RCC 7860 (cell line): Measurements from ENCODE around the gene DHX36.
A peak's percentile ranks its signal among the peaks of the same experiment; 100 is the strongest.

Experiments
- DNase-seq: peaks from one replicate; pipeline ENCODE4 v3.0.0-alpha.2; 2015; ENCODE audit warnings: low spot score
- FAIRE-seq: peaks from 2 replicates; lab custom pipeline; 2012; peaks lifted over from hg19 to GRCh38; lab: Jason Lieb, UNC

Gene DHX36, protein sequence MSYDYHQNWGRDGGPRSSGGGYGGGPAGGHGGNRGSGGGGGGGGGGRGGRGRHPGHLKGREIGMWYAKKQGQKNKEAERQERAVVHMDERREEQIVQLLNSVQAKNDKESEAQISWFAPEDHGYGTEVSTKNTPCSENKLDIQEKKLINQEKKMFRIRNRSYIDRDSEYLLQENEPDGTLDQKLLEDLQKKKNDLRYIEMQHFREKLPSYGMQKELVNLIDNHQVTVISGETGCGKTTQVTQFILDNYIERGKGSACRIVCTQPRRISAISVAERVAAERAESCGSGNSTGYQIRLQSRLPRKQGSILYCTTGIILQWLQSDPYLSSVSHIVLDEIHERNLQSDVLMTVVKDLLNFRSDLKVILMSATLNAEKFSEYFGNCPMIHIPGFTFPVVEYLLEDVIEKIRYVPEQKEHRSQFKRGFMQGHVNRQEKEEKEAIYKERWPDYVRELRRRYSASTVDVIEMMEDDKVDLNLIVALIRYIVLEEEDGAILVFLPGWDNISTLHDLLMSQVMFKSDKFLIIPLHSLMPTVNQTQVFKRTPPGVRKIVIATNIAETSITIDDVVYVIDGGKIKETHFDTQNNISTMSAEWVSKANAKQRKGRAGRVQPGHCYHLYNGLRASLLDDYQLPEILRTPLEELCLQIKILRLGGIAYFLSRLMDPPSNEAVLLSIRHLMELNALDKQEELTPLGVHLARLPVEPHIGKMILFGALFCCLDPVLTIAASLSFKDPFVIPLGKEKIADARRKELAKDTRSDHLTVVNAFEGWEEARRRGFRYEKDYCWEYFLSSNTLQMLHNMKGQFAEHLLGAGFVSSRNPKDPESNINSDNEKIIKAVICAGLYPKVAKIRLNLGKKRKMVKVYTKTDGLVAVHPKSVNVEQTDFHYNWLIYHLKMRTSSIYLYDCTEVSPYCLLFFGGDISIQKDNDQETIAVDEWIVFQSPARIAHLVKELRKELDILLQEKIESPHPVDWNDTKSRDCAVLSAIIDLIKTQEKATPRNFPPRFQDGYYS

DNA sequence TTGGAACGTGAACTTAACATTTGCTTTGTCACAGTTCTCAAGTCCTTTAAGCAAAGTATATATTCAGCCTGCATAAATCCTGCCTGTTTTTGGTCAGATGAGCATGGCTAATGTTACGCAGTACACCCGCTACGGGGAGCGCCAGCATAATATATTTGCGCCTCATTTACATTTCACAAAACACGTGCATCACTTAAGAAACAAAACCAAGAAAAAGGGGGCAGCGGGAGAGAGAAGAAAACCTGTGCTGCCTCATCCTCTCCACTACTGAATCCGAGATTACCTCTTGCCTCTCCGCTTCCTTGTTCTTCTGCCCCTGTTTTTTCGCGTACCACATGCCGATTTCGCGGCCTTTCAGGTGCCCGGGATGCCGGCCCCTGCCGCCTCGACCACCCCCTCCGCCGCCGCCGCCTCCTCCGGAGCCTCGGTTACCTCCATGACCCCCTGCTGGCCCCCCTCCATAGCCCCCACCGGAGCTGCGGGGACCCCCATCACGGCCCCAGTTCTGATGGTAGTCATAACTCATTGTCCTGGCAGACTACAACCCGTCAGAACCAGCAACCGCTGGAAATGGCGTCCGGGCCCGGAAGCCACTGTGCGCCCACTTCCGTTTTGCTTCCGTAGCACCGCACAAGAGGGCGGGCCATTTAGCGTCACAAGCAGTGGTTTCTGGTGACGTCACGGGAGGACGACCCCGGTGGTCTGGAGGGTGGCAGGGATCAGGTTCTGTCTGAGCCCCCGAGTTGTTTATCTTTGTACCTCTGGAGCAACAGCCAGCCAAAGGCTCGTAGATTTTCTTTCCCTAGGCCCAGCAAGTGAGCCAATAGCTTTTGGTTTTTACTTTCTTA lies at the start of gene DHX36:
Gene DHX36, minus strand, starts transcription at position 597 of the 848 bp plus-strand sequence. Its CDS starts 71 bp downstream, at position 526.
- DNase-seq (peak; percentile 65), FAIRE-seq (no peak)

DNA sequence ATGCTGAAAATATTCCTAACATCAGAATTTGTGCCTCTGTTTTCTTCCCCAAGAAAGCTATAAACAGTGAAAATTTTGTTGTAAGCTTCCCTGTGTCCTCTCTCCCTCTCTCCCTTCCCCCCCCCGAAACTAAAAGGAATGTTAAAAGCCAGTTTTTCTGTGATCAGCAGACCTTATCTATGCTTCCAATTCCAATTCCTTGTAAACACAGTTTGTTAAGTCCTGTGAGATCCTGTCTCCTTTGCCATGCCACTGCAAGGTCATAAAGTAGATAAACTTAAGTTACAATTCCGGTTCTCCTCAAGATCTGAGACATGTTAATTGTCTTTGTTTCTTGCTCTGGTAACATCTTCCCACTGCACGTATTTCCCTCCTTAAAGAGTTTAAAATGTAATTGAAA lies 42.9 kb upstream of the DHX36 start:
- no peak for DNase-seq
- FAIRE-seq = no peak

DNA sequence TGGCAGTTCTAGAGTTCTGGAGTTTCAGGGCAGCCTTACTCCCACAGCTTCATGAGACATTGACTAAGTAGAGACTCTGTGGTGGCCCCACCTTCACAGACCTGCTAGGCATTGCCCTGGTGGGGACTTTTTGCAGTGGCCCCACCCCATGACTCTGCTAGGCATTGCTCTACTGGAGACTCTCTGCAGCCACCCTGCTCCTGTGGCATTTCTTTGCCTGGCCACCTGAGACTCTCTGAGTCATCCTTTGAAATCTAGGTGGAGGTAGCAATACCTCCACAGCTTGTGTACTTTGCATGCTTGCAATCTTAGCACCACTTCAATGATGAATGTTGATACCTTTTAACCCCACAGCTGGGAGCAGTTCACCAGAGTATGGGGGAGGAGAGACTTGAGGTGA lies 40.6 kb upstream of the DHX36 start:
- FAIRE-seq (no peak), DNase-seq (no peak)

DNA sequence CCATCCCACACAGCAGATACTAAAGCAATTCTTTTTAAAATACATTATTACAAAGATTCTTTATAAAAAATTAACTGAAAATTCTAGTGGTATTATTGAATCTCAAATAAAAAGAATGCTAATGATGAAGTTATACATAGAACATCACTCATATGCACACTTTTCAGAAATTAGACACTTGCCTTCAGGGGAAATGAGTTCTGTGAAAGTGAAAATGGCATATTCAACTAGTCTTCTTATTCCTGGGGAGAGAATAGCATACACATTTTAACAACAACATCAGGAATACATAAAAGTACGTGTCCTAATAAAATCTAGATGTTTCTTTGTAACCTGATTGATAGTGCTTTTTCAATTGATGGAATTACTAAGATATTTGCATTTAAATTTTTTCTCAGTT lies 36.8 kb upstream of the DHX36 start:
- no peak for FAIRE-seq
- DNase-seq = no peak

DNA sequence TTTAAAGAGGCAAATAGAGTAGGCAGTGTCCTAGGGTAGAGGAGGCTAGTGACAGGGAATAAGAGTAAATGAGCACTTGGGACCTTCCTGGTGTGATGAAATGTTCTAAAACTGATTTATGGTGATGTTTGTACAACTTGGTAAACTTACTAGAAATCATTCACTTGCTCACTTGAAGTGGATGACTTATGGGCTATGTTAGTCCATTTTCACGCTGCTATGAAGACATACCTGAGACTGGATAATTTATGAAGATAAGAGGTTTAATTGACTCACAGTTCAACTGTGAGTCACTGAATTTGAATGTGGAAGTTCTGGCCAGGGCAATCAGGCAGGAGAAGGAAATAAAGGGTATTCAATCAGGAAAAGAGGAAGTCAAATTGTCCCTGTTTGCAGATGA lies 31.7 kb upstream of the DHX36 start:
- DNase-seq = no peak
- FAIRE-seq = no peak

DNA sequence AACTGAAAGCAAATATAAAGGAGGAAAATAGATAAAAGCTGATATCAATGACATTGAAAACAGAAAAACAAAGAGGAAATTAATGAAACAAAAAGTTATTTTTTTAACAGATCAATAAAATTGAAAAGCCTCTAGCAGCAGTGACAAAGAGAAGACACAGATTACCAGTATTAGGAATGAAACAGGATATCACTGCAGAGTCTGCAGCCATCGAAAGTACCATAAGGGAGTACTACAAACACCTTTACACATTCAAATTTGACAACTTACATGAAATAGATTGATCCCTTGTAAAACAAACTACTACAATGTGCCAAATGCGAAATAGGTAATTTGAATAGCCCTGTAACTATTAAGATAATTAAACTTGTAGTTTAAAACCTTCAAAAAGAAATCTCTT lies 24.9 kb upstream of the DHX36 start:
- no peak for FAIRE-seq
- no peak for DNase-seq

DNA sequence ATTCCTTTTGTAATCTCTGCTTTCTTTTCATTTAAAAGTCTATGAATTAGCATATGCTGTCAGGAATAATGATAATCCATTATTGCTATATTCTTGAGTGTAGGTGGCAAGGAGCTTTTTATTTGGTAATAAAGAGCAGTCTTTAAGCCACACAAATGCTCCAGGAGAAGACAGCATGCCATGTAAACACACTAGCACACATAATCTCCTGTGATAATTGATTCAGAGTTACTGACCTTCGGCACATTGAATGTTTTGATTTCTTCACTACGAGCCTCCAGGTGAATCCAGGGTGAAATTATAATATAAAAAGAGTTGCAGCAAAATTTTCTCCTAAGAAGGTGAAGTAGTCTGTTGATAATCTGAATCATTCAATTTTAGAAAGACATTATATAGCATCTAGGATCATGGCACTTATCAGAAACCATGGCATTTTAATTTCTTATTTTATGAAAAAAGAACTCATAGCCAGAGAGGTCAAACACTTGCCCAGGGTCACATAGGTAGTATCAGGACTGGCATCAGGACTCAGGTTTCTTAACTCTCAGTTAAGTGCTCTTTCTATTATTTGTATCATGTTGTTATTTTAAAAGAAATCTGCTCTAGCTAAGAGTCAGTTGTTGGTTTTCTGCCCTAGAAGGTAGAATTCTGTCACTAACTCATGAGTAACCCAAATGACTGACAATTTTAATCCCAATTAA lies 21.3 kb upstream of the DHX36 start:
- FAIRE-seq (no peak), DNase-seq (no peak)

DNA sequence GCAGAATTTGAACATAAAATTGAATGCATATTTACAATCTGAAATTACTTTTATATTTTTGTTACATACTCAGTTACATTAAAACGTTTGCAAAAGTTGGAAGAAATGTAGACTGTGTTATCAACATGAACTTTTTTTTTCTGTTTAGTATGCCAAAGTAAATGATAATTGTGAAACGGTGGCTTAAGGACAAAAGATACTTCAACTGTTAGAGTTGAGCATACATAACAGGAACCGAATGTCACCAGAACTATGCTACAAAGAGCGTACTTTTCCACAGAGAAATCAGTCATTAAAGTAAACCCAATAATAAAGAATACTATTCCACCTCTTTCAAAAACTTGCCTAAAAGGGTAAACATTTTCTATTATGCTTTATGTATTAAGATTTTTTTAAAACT lies 14.3 kb upstream of the DHX36 start:
- no peak for FAIRE-seq
- no peak for DNase-seq

DNA sequence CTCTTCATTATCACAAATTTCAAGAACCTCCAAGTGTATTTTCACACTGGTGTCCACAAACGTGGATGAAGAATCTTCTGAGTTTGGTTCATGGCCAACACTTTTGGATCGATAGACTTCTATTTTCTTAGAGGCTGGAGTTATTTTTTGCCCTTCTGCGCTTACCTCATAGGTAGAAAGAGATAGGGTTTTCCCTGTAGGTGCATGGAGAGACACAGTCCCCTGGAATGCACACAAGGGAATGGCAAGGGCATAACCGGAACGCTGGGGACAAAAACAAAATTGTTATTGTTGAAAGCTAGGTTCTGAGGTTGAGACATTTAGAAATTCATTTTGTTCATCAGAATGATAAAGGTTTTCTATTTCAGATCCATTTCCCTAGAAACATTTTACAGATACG lies 13.7 kb upstream of the DHX36 start:
- DNase-seq (no peak), FAIRE-seq (no peak)

DNA sequence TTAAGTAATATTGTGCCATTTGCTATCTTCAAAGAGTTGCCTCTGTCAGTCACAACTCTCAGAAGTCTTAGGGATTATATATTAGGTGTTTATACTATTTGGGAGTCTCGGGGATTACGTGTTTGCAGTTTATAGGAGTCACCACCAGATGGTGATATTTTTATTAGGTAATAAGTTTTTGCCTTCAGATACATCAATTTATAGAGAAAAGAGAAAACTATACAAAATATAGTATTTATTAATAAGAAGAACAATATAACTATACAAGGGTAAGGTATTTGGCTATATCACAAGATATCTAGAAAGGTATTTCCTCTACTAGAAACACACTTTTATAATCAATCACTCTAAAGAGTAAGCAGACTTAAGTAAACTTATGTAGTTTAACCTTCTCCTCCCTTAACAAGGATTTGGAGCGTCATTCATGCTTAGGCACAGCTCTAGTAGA lies 10.7 kb upstream of the DHX36 start:
- DNase-seq = peak; percentile 43
- FAIRE-seq = peak; percentile 76

DNA sequence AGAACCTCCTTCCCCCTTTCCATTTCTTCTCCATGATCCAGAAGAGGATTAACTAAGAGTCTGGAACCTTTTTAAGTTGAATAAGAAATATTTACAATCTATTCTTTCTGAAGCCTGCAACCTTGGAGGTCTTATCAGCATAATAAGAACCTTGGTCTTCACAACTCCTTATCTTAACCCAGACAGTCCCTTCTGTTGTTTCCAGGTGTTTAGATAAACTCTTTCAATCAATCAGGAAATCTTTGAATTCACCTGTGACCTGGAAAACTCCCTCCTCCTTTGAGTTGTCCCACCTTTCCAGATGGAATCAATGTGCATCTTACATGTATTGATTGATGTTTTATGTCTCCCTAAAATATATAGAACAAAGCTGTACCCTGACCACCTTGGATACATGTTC lies 3.6 kb upstream of the DHX36 start:
- FAIRE-seq (no peak), DNase-seq (no peak)

DNA sequence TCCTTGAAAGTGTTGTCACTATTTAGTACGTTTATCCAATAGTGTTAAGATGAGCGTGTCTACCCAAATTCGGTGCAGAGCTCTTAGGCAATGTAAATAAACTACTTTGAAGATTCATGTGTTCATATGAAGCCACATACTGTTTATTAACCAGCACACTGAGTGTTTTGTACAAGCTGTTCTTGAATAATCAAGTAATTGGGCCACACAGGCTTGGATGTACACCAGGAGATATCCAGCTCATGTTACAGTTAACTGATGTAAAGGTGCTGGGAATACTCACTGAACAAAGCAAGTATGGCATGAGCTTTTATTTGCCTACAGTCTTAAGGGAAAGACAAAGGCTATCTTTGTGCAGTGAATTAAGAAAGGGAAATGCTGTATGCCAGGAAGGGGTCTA lies 632 bp upstream of the DHX36 start:
- DNase-seq (no peak), FAIRE-seq (no peak)

DNA sequence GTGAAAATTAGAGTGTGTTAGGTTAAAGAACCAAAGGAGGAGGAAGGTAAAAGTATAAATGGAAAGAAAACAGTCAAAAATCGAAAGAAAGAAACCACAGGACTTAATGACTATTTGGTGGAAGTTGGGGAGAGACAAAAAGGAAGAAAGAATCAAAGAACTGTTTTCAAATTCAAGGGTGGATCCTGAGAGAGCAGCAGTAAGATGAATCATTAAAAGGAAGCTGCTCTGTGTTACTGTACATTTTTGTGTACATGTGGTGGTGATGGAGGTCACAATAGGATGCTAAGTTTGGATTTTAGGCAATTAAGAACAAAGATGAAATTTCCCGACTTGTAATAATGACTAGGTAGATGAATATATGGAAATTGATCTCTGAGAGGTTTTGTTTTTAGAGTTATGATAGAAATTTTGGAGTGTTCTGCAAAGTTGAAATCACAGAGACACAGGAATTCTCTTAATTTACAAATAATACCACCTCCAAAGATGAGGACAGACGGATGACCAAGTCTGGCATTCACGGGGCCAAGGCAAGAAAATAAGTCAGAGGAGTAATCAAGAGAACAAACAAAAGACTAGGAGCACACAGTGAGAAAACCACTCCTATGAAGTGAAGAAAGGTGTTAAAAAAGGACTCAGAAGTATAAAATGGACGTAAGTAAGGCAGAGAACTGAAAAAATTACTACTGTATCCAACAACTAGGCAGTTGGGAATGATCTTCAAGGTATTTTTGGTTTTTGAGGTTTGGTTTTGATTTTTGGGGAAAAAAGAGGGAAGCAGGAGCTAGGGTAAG lies 7.1 kb downstream of the DHX36 start:
- DNase-seq (no peak), FAIRE-seq (no peak)

DNA sequence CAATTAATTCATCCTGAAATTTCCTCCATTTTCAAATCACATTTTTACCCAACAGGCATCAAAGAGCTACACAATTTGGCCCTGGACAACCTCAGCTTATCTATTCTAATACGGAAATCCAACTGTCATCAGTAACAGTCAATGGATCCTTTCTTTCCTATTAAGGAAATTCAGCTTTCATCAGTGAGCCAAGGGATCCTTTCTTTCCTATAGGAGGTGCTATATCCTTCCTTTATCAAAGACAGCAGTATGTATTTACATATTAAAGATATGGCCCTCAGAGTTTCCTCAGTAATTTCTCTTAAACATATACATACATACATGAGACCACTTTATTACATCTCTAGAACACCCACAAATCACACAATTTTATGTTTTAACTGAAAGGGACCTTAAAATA lies 10.1 kb downstream of the DHX36 start:
- FAIRE-seq (no peak), DNase-seq (no peak)

DNA sequence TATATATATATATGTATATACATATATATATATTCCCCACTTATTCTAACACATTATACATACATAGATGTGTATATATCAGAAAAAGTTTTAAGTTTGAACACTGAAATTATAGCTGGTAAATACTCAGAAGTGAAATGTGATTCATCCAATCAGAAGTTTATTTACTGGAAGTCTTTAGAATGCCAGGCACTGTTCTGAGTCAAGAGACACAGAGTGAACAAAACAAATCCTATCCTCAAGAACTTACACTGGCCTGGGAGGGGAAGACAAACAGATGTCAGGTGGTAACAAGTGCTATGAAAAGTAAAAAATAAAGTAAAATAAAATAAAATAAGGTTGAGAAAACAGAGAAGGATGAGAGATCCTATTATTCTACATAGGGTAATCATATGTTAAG lies 13.4 kb downstream of the DHX36 start:
- DNase-seq (no peak), FAIRE-seq (no peak)

DNA sequence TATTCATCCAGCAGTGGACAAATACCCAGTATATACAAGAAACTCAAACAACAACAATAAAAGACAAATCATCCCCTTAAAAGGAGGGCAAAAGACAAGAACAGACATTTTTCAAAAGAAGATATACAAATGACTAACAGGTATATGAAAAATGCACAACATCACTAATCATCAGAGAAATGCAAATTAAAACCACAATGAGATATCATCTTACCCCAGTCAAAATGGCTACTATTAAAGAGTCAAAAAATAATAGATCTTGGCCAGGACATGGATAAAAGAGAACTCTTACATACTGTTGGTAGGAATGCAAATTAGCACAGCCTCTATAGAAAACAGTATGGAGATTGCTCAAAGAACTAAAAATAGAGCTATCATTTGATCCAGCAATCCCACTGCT lies 16.9 kb downstream of the DHX36 start:
- FAIRE-seq (no peak), DNase-seq (no peak)

DNA sequence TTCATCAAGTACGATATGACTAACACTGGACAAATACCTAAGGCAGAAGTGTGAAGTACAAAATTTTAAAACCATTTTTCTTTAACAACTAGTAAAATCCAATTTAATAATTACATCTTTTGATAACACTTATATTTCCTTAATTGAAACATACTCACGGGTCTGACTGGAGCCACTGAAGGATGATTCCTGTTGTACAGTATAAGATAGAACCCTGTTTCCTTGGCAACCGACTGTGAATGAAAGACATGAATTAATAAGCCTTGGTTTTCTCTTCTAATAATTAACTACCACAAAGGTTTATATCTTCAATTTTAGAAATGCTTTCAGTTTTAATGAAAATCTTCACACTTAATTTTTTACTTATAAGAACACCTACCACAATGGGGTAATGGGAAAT lies 19.4 kb downstream of the DHX36 start:
- FAIRE-seq = peak; percentile 10

DNA sequence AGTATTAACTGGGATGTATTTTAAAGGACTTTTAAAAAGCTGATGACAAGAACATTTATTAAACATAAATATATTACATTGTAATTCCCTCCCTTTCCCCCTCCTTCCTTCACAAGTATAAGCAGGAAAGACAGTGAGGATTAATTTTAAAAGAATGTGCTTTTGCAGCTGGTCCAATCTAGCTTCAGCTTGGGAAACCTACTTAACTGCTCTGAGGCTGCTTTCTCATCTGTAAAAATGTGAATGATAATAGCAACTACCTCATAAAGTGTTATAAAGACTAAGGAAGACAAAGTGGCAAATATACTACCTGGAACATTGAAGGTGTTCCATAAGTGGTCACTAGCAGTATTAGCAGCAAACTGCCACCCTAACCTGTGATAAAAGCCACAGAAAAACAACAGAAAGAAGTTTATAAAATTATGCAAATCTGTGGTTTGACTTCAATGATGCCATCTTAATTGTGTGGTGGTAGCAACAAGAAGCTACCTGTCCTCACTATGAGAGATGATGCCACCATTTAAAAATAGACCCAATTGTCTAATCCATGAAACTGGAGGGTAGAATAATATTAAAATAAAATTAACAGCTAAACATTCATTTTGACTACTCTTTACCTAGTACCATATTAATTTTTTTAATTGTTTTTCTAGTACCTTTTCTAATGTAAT lies 20.0 kb downstream of the DHX36 start:
- no peak for FAIRE-seq
- DNase-seq = no peak

More for the DNA sequence above, 19.4 kb downstream of the DHX36 start:
- DNase-seq = no peak

DNA sequence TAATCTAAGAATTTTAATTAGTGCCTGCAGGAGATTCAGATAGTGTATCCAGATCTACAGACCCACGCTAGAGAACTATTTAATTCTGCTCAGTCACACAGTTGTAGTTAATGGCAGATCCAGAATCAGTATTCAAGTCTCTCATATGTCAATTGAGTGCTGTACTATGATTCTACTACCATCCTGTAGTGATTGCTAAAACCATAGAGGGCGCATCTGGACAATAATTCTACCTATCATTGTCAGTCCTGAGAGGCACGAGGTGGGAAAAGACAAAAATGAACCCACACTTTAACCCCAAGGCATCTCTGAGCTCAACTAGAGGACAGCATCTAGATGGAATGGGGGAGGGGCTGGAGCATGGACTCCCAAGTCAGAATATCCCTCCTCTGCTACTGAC lies 22.7 kb downstream of the DHX36 start:
- no peak for FAIRE-seq
- no peak for DNase-seq
